AG04450 (cell line): ENCODE results near the gene TEX48. TPM values are rescaled to one million over a fixed set of nuclear protein-coding genes. Genes with fewer than 3 reads are reported as not detected.

Source experiments
- CTCF ChIA-PET: fragments of 300-600, 350-600 bp; formaldehyde crosslinking; extraction: SDS; loops from one replicate; lab custom pipeline; 2022; ENCODE audit warnings: antibody characterized with exemption, inconsistent platforms; lab: Charles Lee
- POLR2A ChIA-PET: fragments of 350-600 bp; formaldehyde crosslinking; extraction: SDS; loops from one replicate; lab custom pipeline; 2021; ENCODE audit warnings: antibody characterized with exemption, inconsistent platforms; lab: Yijun Ruan, JAX
- DNase-seq: peaks from one replicate; pipeline ENCODE4 v3.0.0-alpha.2; 2011; ENCODE audit warnings: low read depth, low spot score
- H3K27ac ChIP-seq: one replicate; pipeline ENCODE4 v1.5.1; 2012; ENCODE audit warnings: low read depth, low read length, control low read depth
- H3K27me3 ChIP-seq: one replicate; pipeline ENCODE4 v1.6.0; 2012; ENCODE audit warnings: low read length; ENCODE audit not compliant: control insufficient read depth, insufficient read depth
- H3K4me3 ChIP-seq: 2 replicates; pipeline ENCODE4 v1.5.1; 2011; ENCODE audit warnings: mild to moderate bottlenecking, low read depth, low read length, control low read depth
- H3K9me3 ChIP-seq: 2 replicates; pipeline ENCODE4 v1.5.1; 2012; ENCODE audit warnings: low read length; ENCODE audit not compliant: control insufficient read depth, insufficient read depth
- CTCF ChIP-seq: IDR thresholded peaks from 2 replicates; pipeline ENCODE4 v1.5.1; 2011; ENCODE audit warnings: low read depth, low read length, control low read depth, inconsistent platforms
- polyA plus RNA-seq: library from polyadenylated mRNA; depleted of rRNA; stranded (reverse); fragments of >200 nt; gene quantifications from 2 replicates; pipeline ENCODE4 v1.2.3, GENCODE V29; 2011

TEX48 gene
- polyA plus RNA-seq, 1 experiment = not detected

GRCh38 chr9:114634387-114634786, 47.6 kb downstream of the TEX48 start:
- POLR2A ChIA-PET = interaction anchor here (0.7 kb wide), 1 partner anchor 126 kb away, joined by 3 read pairs; no protein-coding TSS in a partner anchor
- Histone ChIP-seq H3K4me3 (no peak overlapping the region), H3K27me3 (no peaks in the 10 kb centered on the region), H3K27ac (no peak overlapping the region), H3K9me3 (no peaks in the 10 kb centered on the region)
- DNase-seq = no peak
- CTCF ChIA-PET = no interaction called here
- no peak for TF ChIP-seq CTCF

- Histone ChIP-seq H3K27me3 (no peaks in the 10 kb centered on the region), H3K4me3 (no peak overlapping the region), H3K9me3 (no peaks in the 10 kb centered on the region), H3K27ac (no peak overlapping the region)
- ChIA-PET CTCF (interaction anchor here (1.7 kb wide), 1 partner anchor 20 kb away, joined by 11 read pairs; no protein-coding TSS in a partner anchor), POLR2A (no interaction called here)
- DNase-seq = no peak
- no peak for TF ChIP-seq CTCF
These were observed 48.4 kb downstream of the TEX48 start for GRCh38 chr9:114633438-114634089.

- TF ChIP-seq CTCF = no peak
- no peak overlapping the region for H3K4me3 ChIP-seq
- H3K9me3 ChIP-seq = no peaks in the 10 kb centered on the region
- ChIA-PET CTCF (no interaction called here), POLR2A (no interaction called here)
- H3K27ac ChIP-seq = no peak overlapping the region
- H3K27me3 ChIP-seq = no peaks in the 10 kb centered on the region
- DNase-seq = no peak
These were observed 50.8 kb downstream of the TEX48 start for GRCh38 chr9:114631166-114631565.

GRCh38 chr9:114629563-114630090, 52.4 kb downstream of the TEX48 start:
- no peak overlapping the region for H3K4me3 ChIP-seq
- TF ChIP-seq CTCF = no peak
- no peaks in the 10 kb centered on the region for H3K27me3 ChIP-seq
- ChIA-PET CTCF (interaction anchor here (1.4 kb wide), 1 partner anchor 24 kb away, joined by 5 read pairs; no protein-coding TSS in a partner anchor), POLR2A (no interaction called here)
- DNase-seq = no peak
- H3K9me3 ChIP-seq = no peaks in the 10 kb centered on the region
- no peak overlapping the region for H3K27ac ChIP-seq

GRCh38 chr9:114627553-114627952, 54.4 kb downstream of the TEX48 start:
- no peak for DNase-seq
- Histone ChIP-seq H3K4me3 (no peak overlapping the region), H3K27ac (no peak overlapping the region), H3K27me3 (no peaks in the 10 kb centered on the region), H3K9me3 (no peaks in the 10 kb centered on the region)
- POLR2A ChIA-PET = no interaction called here
- no peak for TF ChIP-seq CTCF
- CTCF ChIA-PET = interaction anchor here (0.5 to 1.4 kb wide), 2 partner anchors 26 to 31 kb away, joined by 4 to 5 read pairs; no protein-coding TSS in a partner anchor
